ENCODE results near the gene WNT3A.

Gene WNT3A

GRCh38 chr1:228004331-228004855, 2.4 kb upstream of the WNT3A start:
- H3K9ac ChIP-seq (ENCODE audit: low read length): no peak overlapping the region
- H3K4me2 ChIP-seq (ENCODE audit: low read depth, low read length): peak overlapping the region; percentile 47
- H3K4me3 ChIP-seq (ENCODE audit: low read length): peak overlapping the region; percentile 14; the same call in 1 of the 2 replicates
- H3K4me1 ChIP-seq (ENCODE audit: low read length): no peaks in the 10 kb centered on the region
- peak; percentile 60 for DNase-seq
- no peaks in the 10 kb centered on the region for H3K36me3 ChIP-seq (replicated peaks; ENCODE audit: insufficient read depth, low read length)
- no peaks in the 10 kb centered on the region for H3K9me3 ChIP-seq (replicated peaks; ENCODE audit: insufficient read depth, low read length)
- no peaks in the 10 kb centered on the region for H3F3A ChIP-seq (ENCODE audit: insufficient read depth, low read length)
- H3K27me3 ChIP-seq (replicated peaks; ENCODE audit: insufficient read depth, low read length): peaks cover 43% of the 10 kb centered on the region
- no peaks in the 10 kb centered on the region for H3K9me2 ChIP-seq (replicated peaks; ENCODE audit: insufficient read depth, low read length)
- no peak overlapping the region for H3K27ac ChIP-seq (ENCODE audit: low read length)
- no peaks in the 10 kb centered on the region for H4K20me1 ChIP-seq (ENCODE audit: insufficient read depth, low read length)
- TF ChIP-seq CTCF (IDR thresholded peaks at IDR 0.05; ENCODE audit: low read length): peak; percentile 79
- no peak for TF ChIP-seq EZH2phosphoT487 (IDR thresholded peaks at IDR 0.05; ENCODE audit: low read length)
- no peaks in the 10 kb centered on the region for H3K79me2 ChIP-seq (ENCODE audit: low read length)
- H2AFZ ChIP-seq (ENCODE audit: low read length): peak overlapping the region; percentile 47

GRCh38 chr1:228004856-228005462, 1.8 kb upstream of the WNT3A start:
- no peaks in the 10 kb centered on the region for H3K79me2 ChIP-seq (ENCODE audit: low read length)
- H3K4me3 ChIP-seq (ENCODE audit: low read length): peak overlapping the region; percentile 14; the same call in 1 of the 2 replicates
- no peaks in the 10 kb centered on the region for H3K4me1 ChIP-seq (ENCODE audit: low read length)

GRCh38 chr1:228005511-228006033, 1.2 kb upstream of the WNT3A start:
- Histone ChIP-seq H2AFZ (ENCODE audit: low read length) (no peak overlapping the region), H3K36me3 (replicated peaks; ENCODE audit: insufficient read depth, low read length) (no peaks in the 10 kb centered on the region), H3K9me2 (replicated peaks; ENCODE audit: insufficient read depth, low read length) (no peaks in the 10 kb centered on the region), H3K79me2 (ENCODE audit: low read length) (no peaks in the 10 kb centered on the region), H3K4me1 (ENCODE audit: low read length) (no peaks in the 10 kb centered on the region), H3K4me3 (ENCODE audit: low read length) (no peak overlapping the region), H4K20me1 (ENCODE audit: insufficient read depth, low read length) (no peaks in the 10 kb centered on the region), H3K4me2 (ENCODE audit: low read depth, low read length) (no peak overlapping the region), H3K27me3 (replicated peaks; ENCODE audit: insufficient read depth, low read length) (peaks cover 55% of the 10 kb centered on the region), H3F3A (ENCODE audit: insufficient read depth, low read length) (no peaks in the 10 kb centered on the region), H3K9me3 (replicated peaks; ENCODE audit: insufficient read depth, low read length) (no peaks in the 10 kb centered on the region), H3K27ac (ENCODE audit: low read length) (no peak overlapping the region), H3K9ac (ENCODE audit: low read length) (no peak overlapping the region)
- TF ChIP-seq EZH2phosphoT487 (IDR thresholded peaks at IDR 0.05; ENCODE audit: low read length) (no peak), EZH2 (optimal IDR thresholded peaks at IDR 0.05; ENCODE audit: low read depth, low read length) (no peak), CTCF (IDR thresholded peaks at IDR 0.05; ENCODE audit: low read length) (no peak)
- no peak for DNase-seq

More at GRCh38 chr1:228004856-228005462, 1.8 kb upstream of the WNT3A start:
- H3K9ac ChIP-seq (ENCODE audit: low read length): no peak overlapping the region
- H3K9me2 ChIP-seq (replicated peaks; ENCODE audit: insufficient read depth, low read length): no peaks in the 10 kb centered on the region
- peaks cover 49% of the 10 kb centered on the region for H3K27me3 ChIP-seq (replicated peaks; ENCODE audit: insufficient read depth, low read length)
- H3K36me3 ChIP-seq (replicated peaks; ENCODE audit: insufficient read depth, low read length): no peaks in the 10 kb centered on the region
- H3F3A ChIP-seq (ENCODE audit: insufficient read depth, low read length): no peaks in the 10 kb centered on the region
- TF ChIP-seq EZH2phosphoT487 (IDR thresholded peaks at IDR 0.05; ENCODE audit: low read length): no peak
- TF ChIP-seq EZH2 (optimal IDR thresholded peaks at IDR 0.05; ENCODE audit: low read depth, low read length): no peak
- TF ChIP-seq CTCF (IDR thresholded peaks at IDR 0.05; ENCODE audit: low read length): no peak
- no peak overlapping the region for H3K27ac ChIP-seq (ENCODE audit: low read length)
- peak overlapping the region; percentile 47 for H2AFZ ChIP-seq (ENCODE audit: low read length)
- H3K9me3 ChIP-seq (replicated peaks; ENCODE audit: insufficient read depth, low read length): no peaks in the 10 kb centered on the region
- H3K4me2 ChIP-seq (ENCODE audit: low read depth, low read length): peak overlapping the region; percentile 47
- DNase-seq: no peak
- no peaks in the 10 kb centered on the region for H4K20me1 ChIP-seq (ENCODE audit: insufficient read depth, low read length)

Data from MM.1S (cell line).